Peyer's patch (tissue), 4 donors: Measurements from ENCODE around the gene ACTRT3. TPM values are rescaled to one million over a fixed set of nuclear protein-coding genes. Genes with fewer than 3 reads are reported as not detected.

Experiments
- DNase-seq, 3 donors: peaks; one replicate each; pipeline ENCODE4 v3.0.0-alpha.2; 2017 to 2019
- H3K27ac ChIP-seq, 4 donors: fragments of 200-600 bp; sonication (generic); one replicate each; pipeline ENCODE4 v1.5.1; 2016 to 2019
- H3K27me3 ChIP-seq, 2 donors: fragments of 200-600 bp; sonication (generic); one replicate each; pipeline ENCODE4 v1.5.1; 2019
- H3K36me3 ChIP-seq, 3 donors: fragments of 200-600 bp; sonication (generic); one replicate each; pipeline ENCODE4 v1.5.1; 2016 to 2019
- H3K4me1 ChIP-seq, 4 donors: fragments of 200-600 bp; sonication (generic); one replicate each; pipeline ENCODE4 v1.5.1; 2016 to 2019
- H3K4me3 ChIP-seq, 4 donors: fragments of 200-600 bp; sonication (generic); 1 replicate in 3 of 4; 2 replicates in 1 of 4; pipeline ENCODE4 v1.5.1; 2016 to 2019; ENCODE audit warnings: mild to moderate bottlenecking in 1 of 4
- H3K9me3 ChIP-seq, 4 donors: fragments of 200-600 bp; sonication (generic); one replicate each; pipeline ENCODE4 v1.5.1; 2016 to 2019; ENCODE audit warnings: mild to moderate bottlenecking in 1 of 4
- POLR2A ChIP-seq, 2 donors: fragments of 450-650 bp; IDR thresholded peaks; one replicate each; pipeline ENCODE4 v1.5.1; 2017; ENCODE audit warnings: antibody characterized with exemption in 2 of 2, mild to moderate bottlenecking in 2 of 2, moderate library complexity in 2 of 2
- total RNA-seq, 4 donors: library from RNA; depleted of rRNA; stranded (reverse); fragments of >200 nt; gene quantifications; one replicate each; pipeline ENCODE4 v1.1.0, GENCODE V29; 2016
- TF ChIP-seq, protein P1 (sequence below), 6 experiments: fragments of 450-650 bp in 4 of 6; fragments of 200-600 bp in 2 of 6; sonication (generic) in 1 of 6; IDR thresholded peaks; one replicate each; pipeline ENCODE4 v1.5.1; 2017 to 2019; ENCODE audit warnings: antibody characterized with exemption in 6 of 6, mild to moderate bottlenecking in 3 of 6, moderate library complexity in 1 of 6

The ACTRT3 gene
- total RNA-seq: 1 to 10 TPM in 3 of 4 donors, not detected in 1; 1.4 to 1.7 (median 1.7) TPM

DNA sequence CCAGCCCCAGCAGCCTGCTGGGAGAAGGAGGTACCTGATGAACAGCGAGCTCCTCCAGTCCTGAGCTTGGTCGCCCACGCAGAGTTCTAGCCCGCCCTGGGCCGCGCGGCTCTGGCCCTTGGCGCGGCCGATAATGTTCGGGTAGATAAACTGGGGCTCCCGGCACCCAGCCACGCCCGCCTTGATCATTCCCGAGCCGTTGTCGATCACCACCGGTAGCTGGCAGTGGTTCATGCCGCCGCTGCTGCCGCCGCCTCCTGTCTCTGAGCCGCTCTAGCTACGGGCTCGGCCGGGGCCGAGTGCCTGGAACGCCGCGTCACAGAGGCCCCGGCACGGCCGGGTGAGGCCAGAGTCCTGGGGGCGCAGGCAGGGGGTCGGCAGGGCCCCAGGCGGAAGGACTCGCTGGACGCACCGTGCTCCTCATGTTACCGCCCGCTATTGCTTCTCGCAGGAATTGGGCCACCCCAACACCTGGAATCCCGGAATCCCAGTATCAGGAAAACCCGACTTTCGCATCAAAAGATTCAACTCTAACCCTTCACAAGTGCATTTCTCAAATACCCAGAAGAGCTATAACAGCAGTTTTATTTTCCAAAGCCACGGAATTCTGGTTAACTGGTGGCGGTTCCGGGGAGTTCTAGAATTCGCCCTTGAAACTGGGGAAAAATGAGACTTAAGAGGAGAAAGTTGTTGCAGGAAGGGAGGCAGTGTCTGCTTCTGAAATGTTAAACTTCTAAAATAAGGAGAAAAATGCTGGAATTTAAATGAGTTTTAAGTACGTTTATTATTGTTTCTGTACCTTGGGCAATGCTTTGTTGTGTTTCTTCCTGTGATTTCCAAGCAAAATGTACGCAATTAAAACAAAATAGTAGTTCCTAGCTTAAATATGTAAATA, at the start of gene ACTRT3:
Gene ACTRT3 (minus strand): TSS at position 275 of the 895 bp plus-strand sequence. CDS start 41 bp downstream, at position 234.
- peak; percentile 53 to 65 for TF ChIP-seq POLR2A (IDR thresholded peaks at IDR 0.05)
- TF ChIP-seq, protein P1, sequence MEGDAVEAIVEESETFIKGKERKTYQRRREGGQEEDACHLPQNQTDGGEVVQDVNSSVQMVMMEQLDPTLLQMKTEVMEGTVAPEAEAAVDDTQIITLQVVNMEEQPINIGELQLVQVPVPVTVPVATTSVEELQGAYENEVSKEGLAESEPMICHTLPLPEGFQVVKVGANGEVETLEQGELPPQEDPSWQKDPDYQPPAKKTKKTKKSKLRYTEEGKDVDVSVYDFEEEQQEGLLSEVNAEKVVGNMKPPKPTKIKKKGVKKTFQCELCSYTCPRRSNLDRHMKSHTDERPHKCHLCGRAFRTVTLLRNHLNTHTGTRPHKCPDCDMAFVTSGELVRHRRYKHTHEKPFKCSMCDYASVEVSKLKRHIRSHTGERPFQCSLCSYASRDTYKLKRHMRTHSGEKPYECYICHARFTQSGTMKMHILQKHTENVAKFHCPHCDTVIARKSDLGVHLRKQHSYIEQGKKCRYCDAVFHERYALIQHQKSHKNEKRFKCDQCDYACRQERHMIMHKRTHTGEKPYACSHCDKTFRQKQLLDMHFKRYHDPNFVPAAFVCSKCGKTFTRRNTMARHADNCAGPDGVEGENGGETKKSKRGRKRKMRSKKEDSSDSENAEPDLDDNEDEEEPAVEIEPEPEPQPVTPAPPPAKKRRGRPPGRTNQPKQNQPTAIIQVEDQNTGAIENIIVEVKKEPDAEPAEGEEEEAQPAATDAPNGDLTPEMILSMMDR (IDR thresholded peaks at IDR 0.05): peak in 2 of 6 experiments; percentile 12 to 19
- Histone ChIP-seq H3K27ac (peak within 1 kb of the TSS; percentile 79 to 92 (median 86)), H3K9me3 (no peaks in the 10 kb centered on the region), H3K4me3 (peak within 1 kb of the TSS; percentile 62 to 74 (median 68)), H3K4me1 (peaks cover 0 to 8% (median 4%) of the 10 kb centered on the region in 4 donors), H3K36me3 (peaks cover 0 to under 1% (median 0%) of the 10 kb centered on the region in 3 donors), H3K27me3 (no peaks in the 10 kb centered on the region)
- DNase-seq: peak; percentile 51 to 88 (median 84)

DNA sequence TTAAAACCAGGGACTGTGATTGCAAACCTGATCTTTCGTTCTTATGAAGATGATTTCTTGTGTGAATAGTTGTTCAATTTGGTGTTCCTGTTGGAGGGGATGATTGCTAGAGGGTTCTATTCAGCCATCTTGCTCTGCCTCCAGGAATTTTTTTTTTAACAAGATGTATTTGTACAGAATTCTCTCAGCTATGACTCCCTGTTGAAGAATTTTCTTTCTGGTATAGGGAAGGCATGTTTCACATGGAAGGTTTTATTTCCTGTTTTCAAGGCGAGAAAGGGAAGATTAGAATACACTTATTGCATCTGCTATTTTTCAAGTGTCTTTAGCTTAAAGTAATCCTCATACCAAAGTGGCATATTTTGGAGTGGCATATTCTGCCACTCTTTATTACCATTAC, 49.0 kb upstream of the ACTRT3 start:
- DNase-seq: no peak
- H3K27ac ChIP-seq: no peak overlapping the region
- no peaks in the 10 kb centered on the region for H3K36me3 ChIP-seq
- no peaks in the 10 kb centered on the region for H3K27me3 ChIP-seq
- H3K4me3 ChIP-seq: no peak overlapping the region
- H3K9me3 ChIP-seq: peaks cover 0 to 5% (median 0%) of the 10 kb centered on the region in 4 donors
- no peaks in the 10 kb centered on the region for H3K4me1 ChIP-seq
- TF ChIP-seq, protein P1 (IDR thresholded peaks at IDR 0.05): no peak
- TF ChIP-seq POLR2A (IDR thresholded peaks at IDR 0.05): no peak

DNA sequence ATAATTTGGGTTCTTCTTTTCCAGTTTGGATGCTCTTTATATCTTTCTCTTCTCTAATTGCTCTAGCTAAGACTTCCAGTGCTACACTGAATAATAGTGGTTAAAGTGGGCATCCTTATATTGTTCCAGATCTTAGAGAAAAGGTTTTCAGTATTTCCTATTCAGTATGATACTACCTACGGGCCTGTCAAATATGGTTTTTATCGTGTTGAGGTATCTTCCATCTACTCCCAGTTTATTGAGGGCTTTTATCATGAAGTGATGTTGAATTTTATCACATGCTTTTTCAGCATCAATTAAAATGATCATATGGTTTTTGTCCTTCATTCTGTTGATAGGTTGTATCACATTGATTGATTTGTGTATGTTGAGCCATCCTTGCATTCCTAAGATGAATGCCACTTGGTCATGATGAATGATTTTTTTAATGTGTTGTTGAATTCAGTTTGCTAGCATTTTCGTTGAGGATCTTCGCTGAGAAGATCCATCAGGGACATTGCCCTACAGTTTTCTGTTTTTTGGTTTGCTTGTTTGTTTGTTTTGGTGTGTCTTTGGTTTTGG, 46.3 kb upstream of the ACTRT3 start:
- H3K4me3 ChIP-seq: no peak overlapping the region

DNA sequence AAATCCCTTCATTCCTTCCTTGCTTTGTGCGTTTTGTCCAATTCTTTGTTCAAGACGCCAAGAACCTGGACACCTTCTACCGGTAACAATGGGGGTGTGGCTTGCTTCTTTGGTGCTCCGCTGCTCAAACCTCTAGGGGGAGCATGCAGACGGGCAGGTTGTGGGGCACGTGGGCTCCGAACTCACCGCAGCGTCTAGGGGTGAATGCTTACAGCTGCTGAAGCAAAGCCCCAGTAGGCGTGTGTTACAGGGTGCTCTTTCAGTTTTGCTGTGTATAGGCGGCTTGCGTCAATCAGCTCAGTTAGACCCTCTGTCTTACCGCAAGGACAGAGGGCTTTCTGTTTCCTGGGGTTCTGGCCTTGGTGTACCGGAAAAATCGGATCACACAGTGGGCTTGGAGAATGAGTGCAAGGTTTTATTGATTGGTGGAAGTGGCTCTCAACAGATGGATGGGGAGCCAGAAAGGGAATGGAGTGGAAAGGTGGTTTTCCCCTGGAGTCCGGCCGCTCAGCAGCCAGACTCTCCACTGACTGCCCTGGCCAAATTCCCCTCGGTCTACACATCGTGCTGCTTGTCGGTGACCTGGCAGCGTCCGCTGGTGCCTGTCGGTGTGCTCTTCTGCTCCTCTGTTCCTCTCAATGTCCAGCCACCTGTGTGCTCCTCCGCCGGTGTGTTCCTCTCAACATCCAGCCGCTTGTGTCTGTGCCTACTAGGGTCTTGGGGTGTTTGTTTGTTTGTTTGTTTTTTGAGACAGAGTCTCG, 44.6 kb upstream of the ACTRT3 start:
- TF ChIP-seq POLR2A (IDR thresholded peaks at IDR 0.05): no peak
- TF ChIP-seq, protein P1 (IDR thresholded peaks at IDR 0.05): peak; percentile 23 to 66 (median 47)
- H3K36me3 ChIP-seq: no peaks in the 10 kb centered on the region
- peaks cover 0 to 5% (median 0%) of the 10 kb centered on the region in 4 donors for H3K9me3 ChIP-seq
- H3K4me3 ChIP-seq: peak overlapping the region; percentile 36 to 67 (median 54)
- DNase-seq: peak; percentile 55 to 92 (median 84)
- H3K4me1 ChIP-seq: peaks cover 0 to 9% (median 0%) of the 10 kb centered on the region in 4 donors
- peak overlapping the region in 2 of 4 donors; percentile 56 to 74 for H3K27ac ChIP-seq
- H3K27me3 ChIP-seq: no peaks in the 10 kb centered on the region

More for the DNA sequence above, 46.3 kb upstream of the ACTRT3 start:
- H3K36me3 ChIP-seq: no peaks in the 10 kb centered on the region
- peaks cover 0 to 5% (median 0%) of the 10 kb centered on the region in 4 donors for H3K9me3 ChIP-seq
- no peaks in the 10 kb centered on the region for H3K27me3 ChIP-seq
- TF ChIP-seq, protein P1 (IDR thresholded peaks at IDR 0.05): no peak
- no peak for TF ChIP-seq POLR2A (IDR thresholded peaks at IDR 0.05)
- H3K27ac ChIP-seq: no peak overlapping the region
- peaks cover 0 to 9% (median 0%) of the 10 kb centered on the region in 4 donors for H3K4me1 ChIP-seq
- DNase-seq: no peak

DNA sequence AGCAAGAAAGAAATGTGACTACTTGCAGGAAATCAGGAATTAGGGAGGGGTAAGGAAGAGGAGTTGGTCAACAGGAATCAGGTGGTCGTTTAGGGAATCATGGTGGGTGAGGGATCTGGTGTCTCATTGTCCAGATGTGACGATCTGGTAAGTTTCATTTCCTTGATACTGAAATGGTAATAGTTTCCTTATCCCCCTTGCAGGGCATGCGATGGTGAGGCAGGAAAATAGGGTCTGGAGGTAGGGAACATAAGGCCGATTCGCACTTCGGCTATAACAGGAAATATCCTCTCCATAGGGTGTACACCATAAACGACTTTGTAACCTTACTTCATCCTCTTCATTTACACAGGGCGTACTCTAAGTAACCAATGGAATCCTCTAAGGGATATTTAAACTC, 43.9 kb upstream of the ACTRT3 start:
- Histone ChIP-seq H3K36me3 (no peaks in the 10 kb centered on the region), H3K9me3 (peaks cover 0 to 5% (median 0%) of the 10 kb centered on the region in 4 donors), H3K27me3 (no peaks in the 10 kb centered on the region), H3K4me1 (peaks cover 0 to 9% (median 0%) of the 10 kb centered on the region in 4 donors), H3K4me3 (peak overlapping the region; percentile 36 to 67 (median 54)), H3K27ac (peak overlapping the region in 3 of 4 donors; percentile 30 to 74 (median 52))
- TF ChIP-seq, protein P1 (IDR thresholded peaks at IDR 0.05): no peak
- TF ChIP-seq POLR2A (IDR thresholded peaks at IDR 0.05): no peak
- no peak for DNase-seq
